Calu3 (cell line): ENCODE measurements around the gene SRCIN1. TPM values are rescaled to one million over a fixed set of nuclear protein-coding genes. Genes with fewer than 3 reads are reported as not detected.
A peak's percentile ranks its signal among the peaks of the same experiment; 100 is the strongest.

Source experiments
- BruUV-seq: library from RNA; stranded (reverse); fragments of 400-500 nt; replicated peaks from 2 replicates; lab custom pipeline; 2021; lab: Mats Ljungman, UMichigan
- CTCF ChIA-PET: fragments of 300-600 bp; sonication (Branson Sonifier 250); formaldehyde crosslinking; loops from one replicate; lab custom pipeline; 2022; ENCODE audit warnings: antibody characterized with exemption; lab: Charles Lee
- DNase-seq: peaks from one replicate; pipeline ENCODE4 v3.0.0; 2022
- H3K27ac Mint-ChIP-seq: one replicate; pipeline ENCODE4 v1.8.0; 2022; ENCODE audit warnings: mixed read lengths; ENCODE audit not compliant: unreplicated experiment
- H3K27me3 Mint-ChIP-seq: one replicate; pipeline ENCODE4 v1.8.0; 2022; ENCODE audit warnings: mixed read lengths; ENCODE audit not compliant: unreplicated experiment
- H3K36me3 Mint-ChIP-seq: one replicate; pipeline ENCODE4 v1.8.0; 2022; ENCODE audit warnings: mild to moderate bottlenecking, moderate library complexity, mixed read lengths; ENCODE audit not compliant: insufficient read depth, unreplicated experiment
- H3K4me1 Mint-ChIP-seq: one replicate; pipeline ENCODE4 v1.8.0; 2022; ENCODE audit warnings: mild to moderate bottlenecking, low read depth, mixed read lengths; ENCODE audit not compliant: unreplicated experiment
- H3K4me3 Mint-ChIP-seq: one replicate; pipeline ENCODE4 v1.8.0; 2022; ENCODE audit warnings: mild to moderate bottlenecking, low read depth, moderate library complexity, mixed read lengths; ENCODE audit not compliant: unreplicated experiment
- H3K9me3 Mint-ChIP-seq: one replicate; pipeline ENCODE4 v1.8.0; 2022; ENCODE audit warnings: low read depth, mixed read lengths; ENCODE audit not compliant: unreplicated experiment
- intact Hi-C: fragments of 100-400 bp; cut with micrococcal nuclease; formaldehyde crosslinking; loops from one replicate; pipeline ENCODE4 v1.10.0; 2022; ENCODE audit not compliant: unreplicated experiment
- total RNA-seq: library from RNA; stranded (reverse); gene quantifications from 2 replicates; pipeline ENCODE4 v1.2.3, GENCODE V29; 2022
- TF ChIP-seq, protein P1 (sequence below): fragments of 200-600 bp; IDR thresholded peaks from one replicate; pipeline ENCODE4 v1.8.0; 2022; ENCODE audit warnings: antibody characterized with exemption; ENCODE audit not compliant: unreplicated experiment

Gene SRCIN1
- total RNA-seq, 1 experiment from 2014 or later, result 46.7 TPM

DNA sequence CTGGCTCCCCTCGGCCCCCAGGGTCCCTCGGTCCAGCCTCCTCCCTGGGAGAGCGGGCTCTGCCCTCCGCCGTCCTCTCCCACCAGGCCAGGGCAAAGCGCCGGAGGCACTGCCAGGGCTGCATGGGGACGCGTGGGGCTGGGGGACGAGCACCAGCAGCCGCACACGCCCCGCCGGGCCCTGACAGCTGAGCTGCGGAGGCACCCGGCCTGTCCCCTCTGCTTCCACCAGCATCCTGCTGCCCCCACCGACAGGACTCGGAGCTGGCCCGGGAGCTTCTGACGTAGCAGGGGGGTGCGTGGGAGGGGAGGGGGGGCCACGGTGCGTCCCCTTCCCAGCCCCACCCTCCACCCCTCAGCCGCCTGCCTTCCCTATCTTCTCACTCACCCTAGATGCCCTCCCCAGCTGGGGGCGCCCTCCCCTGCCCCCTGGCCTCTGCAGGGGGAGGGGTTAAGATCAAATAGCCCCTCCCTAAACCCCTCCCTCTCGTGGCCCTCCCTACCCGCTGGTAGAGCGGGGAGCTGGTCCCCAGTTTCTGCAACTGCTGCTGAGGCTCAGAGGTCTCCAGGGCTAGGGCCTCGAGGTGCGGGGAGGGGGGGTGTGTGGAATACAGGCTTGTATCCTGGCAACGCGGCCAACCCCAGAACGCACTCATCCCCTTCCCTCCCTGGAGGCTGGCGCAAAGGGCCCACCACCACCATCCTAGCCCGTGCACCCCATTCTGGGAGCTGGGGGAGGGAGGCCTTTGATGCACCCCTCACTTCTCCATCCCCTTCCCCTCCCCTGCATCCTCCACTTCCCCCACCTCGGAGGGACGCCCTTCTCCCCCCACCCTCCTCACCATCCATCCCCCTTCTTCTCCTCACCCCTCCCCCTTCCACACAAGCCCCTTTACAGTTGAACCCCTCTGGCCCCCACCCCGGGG is 1.0 kb downstream of the SRCIN1 start:
- H3K27me3 Mint-ChIP-seq, result peaks cover 99% of the 10 kb centered on the region
- peak overlapping the region; percentile 74 for H3K4me3 Mint-ChIP-seq
- CTCF ChIA-PET, result interaction anchor here (0.6 to 7.2 kb wide), 18 partner anchors 10 to 1369 kb away, joined by 3 to 103 read pairs (median 5); no protein-coding TSS in a partner anchor
- peaks cover 33% of the 10 kb centered on the region for H3K4me1 Mint-ChIP-seq
- H3K9me3 Mint-ChIP-seq, result no peaks in the 10 kb centered on the region
- TF ChIP-seq, protein P1, sequence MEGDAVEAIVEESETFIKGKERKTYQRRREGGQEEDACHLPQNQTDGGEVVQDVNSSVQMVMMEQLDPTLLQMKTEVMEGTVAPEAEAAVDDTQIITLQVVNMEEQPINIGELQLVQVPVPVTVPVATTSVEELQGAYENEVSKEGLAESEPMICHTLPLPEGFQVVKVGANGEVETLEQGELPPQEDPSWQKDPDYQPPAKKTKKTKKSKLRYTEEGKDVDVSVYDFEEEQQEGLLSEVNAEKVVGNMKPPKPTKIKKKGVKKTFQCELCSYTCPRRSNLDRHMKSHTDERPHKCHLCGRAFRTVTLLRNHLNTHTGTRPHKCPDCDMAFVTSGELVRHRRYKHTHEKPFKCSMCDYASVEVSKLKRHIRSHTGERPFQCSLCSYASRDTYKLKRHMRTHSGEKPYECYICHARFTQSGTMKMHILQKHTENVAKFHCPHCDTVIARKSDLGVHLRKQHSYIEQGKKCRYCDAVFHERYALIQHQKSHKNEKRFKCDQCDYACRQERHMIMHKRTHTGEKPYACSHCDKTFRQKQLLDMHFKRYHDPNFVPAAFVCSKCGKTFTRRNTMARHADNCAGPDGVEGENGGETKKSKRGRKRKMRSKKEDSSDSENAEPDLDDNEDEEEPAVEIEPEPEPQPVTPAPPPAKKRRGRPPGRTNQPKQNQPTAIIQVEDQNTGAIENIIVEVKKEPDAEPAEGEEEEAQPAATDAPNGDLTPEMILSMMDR, result peak; percentile 81
- no TSS peak for BruUV-seq
- intact Hi-C loops, result no loop called here
- H3K36me3 Mint-ChIP-seq, result peaks cover 31% of the 10 kb centered on the region
- peak; percentile 61 for DNase-seq
- no peak overlapping the region for H3K27ac Mint-ChIP-seq

DNA sequence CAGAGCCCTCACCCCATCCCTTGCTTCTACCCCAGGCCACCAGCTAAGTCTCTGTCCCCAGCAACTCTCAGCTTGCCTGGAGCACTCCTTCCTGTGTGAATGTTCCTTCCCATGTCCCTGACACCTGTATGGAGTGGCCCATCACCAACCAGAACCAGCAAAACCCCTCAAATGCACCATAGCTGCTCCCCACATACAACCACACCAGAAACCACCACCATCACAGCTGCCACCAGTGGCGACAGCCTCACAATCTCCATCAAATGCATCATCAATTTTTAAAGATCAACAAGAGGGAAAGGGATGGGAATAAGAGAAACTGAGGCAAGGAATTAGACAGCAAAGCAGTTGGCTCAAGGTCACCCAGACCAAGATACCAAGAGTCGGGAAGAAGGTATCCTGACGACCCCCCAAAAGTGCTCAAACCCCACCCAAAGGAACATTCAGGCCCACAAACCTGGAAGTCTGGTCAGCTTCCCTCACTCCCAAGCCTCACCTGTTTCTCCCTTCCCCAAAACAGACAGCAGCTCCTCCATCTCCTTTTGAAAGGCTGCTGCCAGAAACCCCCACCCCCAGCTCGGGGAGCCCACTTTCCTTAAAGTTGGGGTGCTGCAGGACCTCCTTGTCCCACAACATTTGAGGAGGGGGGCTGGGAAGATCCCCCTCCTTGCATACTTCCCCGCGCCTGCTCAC is 1.8 kb downstream of the SRCIN1 start:
- TF ChIP-seq, protein P1, result no peak
- CTCF ChIA-PET, result interaction anchor here (0.6 to 7.2 kb wide), 16 partner anchors 10 to 1369 kb away, joined by 3 to 103 read pairs (median 4); no protein-coding TSS in a partner anchor
- peaks cover 31% of the 10 kb centered on the region for H3K36me3 Mint-ChIP-seq
- H3K27ac Mint-ChIP-seq, result no peak overlapping the region
- BruUV-seq, result no TSS peak
- intact Hi-C loops, result no loop called here
- no peak overlapping the region for H3K4me3 Mint-ChIP-seq
- no peaks in the 10 kb centered on the region for H3K9me3 Mint-ChIP-seq
- no peak for DNase-seq
- peaks cover 35% of the 10 kb centered on the region for H3K4me1 Mint-ChIP-seq
- peaks cover 99% of the 10 kb centered on the region for H3K27me3 Mint-ChIP-seq

DNA sequence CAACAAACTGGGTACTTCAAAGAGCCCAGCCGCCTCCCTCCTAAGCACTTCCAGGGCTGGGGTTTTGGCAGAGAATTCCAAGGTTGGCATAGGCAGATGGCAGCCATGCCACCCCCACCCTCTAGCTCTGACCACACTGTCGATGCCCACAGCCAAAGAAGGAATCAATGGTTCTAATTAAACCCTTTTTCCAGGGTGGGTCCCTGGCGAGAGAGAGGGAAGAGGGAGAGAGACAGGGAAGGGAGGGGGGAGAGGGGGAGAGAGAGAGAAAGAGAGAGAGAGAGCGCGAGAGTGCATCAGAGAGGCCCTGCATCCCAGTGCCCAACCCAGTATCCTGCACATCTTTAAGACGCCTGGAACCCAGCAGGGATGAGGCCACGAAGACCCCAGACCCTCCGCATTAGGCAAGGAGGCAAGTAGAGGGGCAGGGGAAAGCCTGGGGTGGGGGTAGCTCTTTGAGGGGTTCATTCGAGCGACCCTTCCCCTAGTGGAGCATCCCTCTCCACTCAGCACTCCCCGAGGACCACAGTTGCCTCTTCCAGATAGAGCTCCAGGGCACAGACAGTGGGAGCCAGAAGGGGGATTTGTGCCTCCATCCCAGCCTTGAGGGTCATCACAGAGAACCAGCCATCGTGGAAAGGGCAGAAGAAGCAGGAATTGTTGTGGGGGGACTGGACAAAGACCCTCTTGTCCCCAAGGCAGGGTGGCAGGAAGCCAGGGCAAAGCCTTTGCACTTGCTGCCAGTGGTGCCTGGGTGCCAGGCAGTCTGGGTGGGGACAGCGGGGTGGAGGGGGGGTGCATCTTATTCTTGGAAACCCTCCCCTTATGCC is 2.6 kb downstream of the SRCIN1 start:
- Mint-ChIP-seq H3K9me3 (no peaks in the 10 kb centered on the region), H3K27ac (no peak overlapping the region), H3K36me3 (peaks cover 31% of the 10 kb centered on the region), H3K4me1 (peaks cover 37% of the 10 kb centered on the region), H3K4me3 (no peak overlapping the region), H3K27me3 (peaks cover 99% of the 10 kb centered on the region)
- CTCF ChIA-PET, result interaction anchor here (0.6 to 7.2 kb wide), 18 partner anchors 9 to 1454 kb away, joined by 3 to 103 read pairs (median 3); no protein-coding TSS in a partner anchor
- intact Hi-C loops, result no loop called here
- no TSS peak for BruUV-seq
- no peak for DNase-seq
- TF ChIP-seq, protein P1, result no peak

DNA sequence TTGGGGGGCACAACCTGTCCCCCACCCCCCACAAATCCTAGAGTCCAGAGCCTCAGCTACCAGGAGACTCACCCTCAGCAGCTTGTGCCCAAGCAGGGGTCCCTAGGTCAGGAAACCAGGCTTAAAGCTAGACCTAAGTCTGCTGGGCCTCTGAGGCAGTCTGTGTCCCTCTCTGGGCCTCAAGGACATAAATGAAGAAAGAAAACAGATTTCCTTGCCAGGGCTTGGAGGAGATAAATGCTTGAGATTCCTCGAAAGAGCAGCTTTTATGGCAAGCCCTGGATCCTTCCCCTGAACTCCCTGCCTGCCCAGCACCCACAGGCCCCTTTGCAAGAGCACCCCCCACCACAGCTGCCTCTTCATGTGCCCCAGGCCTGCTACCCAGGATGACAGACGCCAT is 3.3 kb downstream of the SRCIN1 start:
- BruUV-seq, result no TSS peak
- Mint-ChIP-seq H3K27me3 (peaks cover 99% of the 10 kb centered on the region), H3K9me3 (no peaks in the 10 kb centered on the region), H3K27ac (no peak overlapping the region), H3K4me1 (peaks cover 32% of the 10 kb centered on the region), H3K36me3 (peaks cover 28% of the 10 kb centered on the region), H3K4me3 (no peak overlapping the region)
- CTCF ChIA-PET, result interaction anchor here (0.7 to 7.2 kb wide), 10 partner anchors 11 to 1455 kb away, joined by 3 to 103 read pairs (median 4); no protein-coding TSS in a partner anchor
- no peak for DNase-seq
- TF ChIP-seq, protein P1, result no peak
- intact Hi-C loops, result no loop called here
